Small intestine (tissue), 7 donors: ENCODE measurements around the gene HLA-DPA1. TPM values are rescaled to one million over a fixed set of nuclear protein-coding genes. Genes with fewer than 3 reads are reported as not detected.

Experiments
- DNase-seq, 2 donors: peaks; one replicate each; pipeline versions ENCODE4 v3.0.0 to v3.0.0-alpha.2; 2013
- FAIRE-seq: peaks from 2 replicates; lab custom pipeline; 2012; peaks lifted over from hg19 to GRCh38; lab: Jason Lieb, UNC
- H3K27ac ChIP-seq, 3 donors: one replicate each; pipeline ENCODE4 v1.5.1; 2013; ENCODE audit warnings: low read length in 2 of 3, mild to moderate bottlenecking in 2 of 3, control low read depth in 1 of 3, inconsistent platforms in 1 of 3, low read depth in 1 of 3, moderate library complexity in 1 of 3
- H3K27me3 ChIP-seq, 3 donors: one replicate each; pipeline ENCODE4 v1.6.1; 2013; ENCODE audit warnings: low read length in 3 of 3, inconsistent platforms in 1 of 3; ENCODE audit not compliant: control insufficient read depth in 3 of 3, insufficient read depth in 3 of 3
- H3K36me3 ChIP-seq, 3 donors: one replicate each; pipeline ENCODE4 v1.6.1; 2013; ENCODE audit warnings: low read length in 3 of 3, inconsistent platforms in 1 of 3, low read depth in 1 of 3, mild to moderate bottlenecking in 1 of 3, moderate library complexity in 1 of 3; ENCODE audit not compliant: control insufficient read depth in 3 of 3, insufficient read depth in 2 of 3
- H3K4me1 ChIP-seq, 3 donors: one replicate each; pipeline ENCODE4 v1.6.1; 2013; ENCODE audit warnings: low read length in 2 of 3, inconsistent platforms in 1 of 3, low read depth in 1 of 3, mild to moderate bottlenecking in 1 of 3, moderate library complexity in 1 of 3; ENCODE audit not compliant: control insufficient read depth in 3 of 3, insufficient read depth in 2 of 3
- H3K4me3 ChIP-seq, 3 donors: one replicate each; pipeline ENCODE4 v1.5.1; 2013; ENCODE audit warnings: low read length in 3 of 3, control low read depth in 1 of 3, inconsistent platforms in 1 of 3, low read depth in 1 of 3, mild to moderate bottlenecking in 1 of 3, moderate library complexity in 1 of 3
- H3K9me3 ChIP-seq, 2 donors: one replicate each; pipeline ENCODE4 v1.6.1; 2013; ENCODE audit warnings: low read depth in 1 of 2, low read length in 1 of 2; ENCODE audit not compliant: control insufficient read depth in 2 of 2, insufficient read depth in 1 of 2
- WGBS, 3 donors: extraction: QIAGEN DNeasy Blood & Tissue Kit; methylation state at CpG; one replicate each; pipeline ENCODE4 v1.1.7; 2013; 5-methylcytosine and 5-hydroxymethylcytosine counted together
- polyA plus RNA-seq, 4 donors: library from polyadenylated mRNA; stranded (reverse) in 3 of 4; unstranded in 1 of 4; fragments of 200-250 nt in 3 of 4; fragments of 120-200 nt in 1 of 4; gene quantifications; one replicate each; pipeline versions ENCODE4 v1.2.1 to v1.2.3, GENCODE V29; 2013
- donor health status: healthy with polysubstance abuse.
- donor health status: control.
- donor health status: control.
- donor health status: Bipolar disorder and iron deficiency.
- donor health status: healthy.

The HLA-DPA1 gene
- polyA plus RNA-seq, 4 donors: 9.4 to 179 (median 59.4) TPM

DNA sequence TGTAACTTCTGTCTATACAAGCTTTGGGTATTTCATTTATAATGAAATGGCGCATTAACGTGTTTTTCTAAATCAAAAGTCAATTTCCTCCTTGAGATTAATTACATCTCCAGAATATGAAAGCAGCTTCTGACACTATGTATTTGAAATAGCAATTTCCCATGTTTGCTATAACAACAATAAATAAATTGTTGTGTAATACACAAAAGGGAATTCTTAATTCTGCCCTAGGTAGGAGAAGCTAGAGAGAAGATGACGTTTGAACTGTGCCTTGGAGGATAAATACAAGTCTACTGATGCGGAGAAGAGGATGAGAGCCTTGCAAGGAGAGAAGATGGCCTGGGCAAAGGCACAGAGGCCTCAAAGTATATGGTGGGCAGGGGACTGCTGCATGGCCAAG is 56.4 kb downstream of the HLA-DPA1 start:
- Histone ChIP-seq H3K4me3 (no peak overlapping the region), H3K4me1 (no peaks in the 10 kb centered on the region), H3K27me3 (peaks cover 0 to 18% (median 0%) of the 10 kb centered on the region in 3 donors), H3K9me3 (no peaks in the 10 kb centered on the region), H3K27ac (no peak overlapping the region), H3K36me3 (no peaks in the 10 kb centered on the region)
- FAIRE-seq: no peak
- WGBS, 3 donors: 68 to 72% (median 71%) methylated on average over 4 of the region's 4 CpGs
- no peak for DNase-seq

- Histone ChIP-seq H3K4me1 (no peaks in the 10 kb centered on the region), H3K36me3 (no peaks in the 10 kb centered on the region), H3K27ac (no peak overlapping the region), H3K9me3 (no peaks in the 10 kb centered on the region), H3K4me3 (no peak overlapping the region), H3K27me3 (peaks cover 0 to 24% (median 0%) of the 10 kb centered on the region in 3 donors)
- FAIRE-seq: no peak
- no peak for DNase-seq
- WGBS, 3 donors: 78 to 79% (median 78%) methylated on average over 11 of the region's 11 CpGs
These were observed 57.7 kb downstream of the HLA-DPA1 start for GRCh38 chr6:33015798-33016197.

- 21 to 30% (median 28%) methylated on average over 6 of the region's 6 CpGs for WGBS, 3 donors
- Histone ChIP-seq H3K36me3 (no peaks in the 10 kb centered on the region), H3K4me3 (no peak overlapping the region), H3K4me1 (no peaks in the 10 kb centered on the region), H3K27ac (no peak overlapping the region), H3K27me3 (peaks cover 0 to 32% (median 0%) of the 10 kb centered on the region in 3 donors), H3K9me3 (no peaks in the 10 kb centered on the region)
- DNase-seq: peak; percentile 82 to 83
- FAIRE-seq: no peak
These were observed 58.4 kb downstream of the HLA-DPA1 start for GRCh38 chr6:33014841-33015634.

Other genes starting within 250 kb of the HLA-DPA1 start
- gene TAP2, start 234.9 kb downstream of the HLA-DPA1 start, polyA plus RNA-seq: 10 to 100 TPM; 12.9 to 51.5 (median 20.8) TPM
- gene PSMB8, start 229.6 kb downstream of the HLA-DPA1 start, polyA plus RNA-seq: 100 to 1,000 TPM in 3 of 4 donors, 10 to 100 TPM in 1; 48.0 to 329 (median 293) TPM
- gene TAP1, start 219.9 kb downstream of the HLA-DPA1 start, polyA plus RNA-seq: 100 to 1,000 TPM in 2 of 4 donors, 10 to 100 TPM in 2; 20.2 to 157 (median 92.1) TPM
- 100 to 1,000 TPM in 3 of 4 donors, 10 to 100 TPM in 1; 21.4 to 224 (median 211) TPM for gene PSMB9, start 219.5 kb downstream of the HLA-DPA1 start, polyA plus RNA-seq
- gene HLA-DMB, start 132.6 kb downstream of the HLA-DPA1 start, polyA plus RNA-seq: 10 to 100 TPM; 22.8 to 60.5 (median 29.8) TPM
- gene HLA-DMA, start 120.6 kb downstream of the HLA-DPA1 start, polyA plus RNA-seq: 100 to 1,000 TPM in 1 of 4 donors, 10 to 100 TPM in 3; 24.5 to 111 (median 68.5) TPM
- gene BRD2, start 105.1 kb downstream of the HLA-DPA1 start, polyA plus RNA-seq: 100 to 1,000 TPM in 1 of 4 donors, 10 to 100 TPM in 3; 76.2 to 201 (median 90.6) TPM
- 1 to 10 TPM in 2 of 4 donors, under 1 TPM in 2; 0.22 to 7.2 (median 3.3) TPM for gene HLA-DOA, start 64.1 kb downstream of the HLA-DPA1 start, polyA plus RNA-seq
- gene HLA-DPB1, start 2.3 kb upstream of the HLA-DPA1 start, polyA plus RNA-seq: 100 to 1,000 TPM in 1 of 4 donors, 10 to 100 TPM in 3; 14.3 to 150 (median 74.4) TPM
- gene COL11A2, start 118.8 kb upstream of the HLA-DPA1 start, polyA plus RNA-seq: 1 to 10 TPM in 1 of 4 donors, under 1 TPM in 3; 0.27 to 7.5 (median 0.62) TPM
- gene RXRB, start 127.0 kb upstream of the HLA-DPA1 start, polyA plus RNA-seq: 10 to 100 TPM; 26.3 to 43.2 (median 30.8) TPM
- 100 to 1,000 TPM in 2 of 4 donors, 10 to 100 TPM in 2; 38.9 to 162 (median 79.1) TPM for gene SLC39A7, start 127.2 kb upstream of the HLA-DPA1 start, polyA plus RNA-seq
- 10 to 100 TPM; 30.9 to 46.1 (median 33.0) TPM for gene HSD17B8, start 131.0 kb upstream of the HLA-DPA1 start, polyA plus RNA-seq
- 10 to 100 TPM; 30.4 to 46.7 (median 41.8) TPM for gene RING1, start 134.9 kb upstream of the HLA-DPA1 start, polyA plus RNA-seq
- gene VPS52, start 198.2 kb upstream of the HLA-DPA1 start, polyA plus RNA-seq: 10 to 100 TPM; 23.8 to 60.3 (median 48.0) TPM
- 1,000 to 10,000 TPM; 2,947 to 6,778 (median 4,959) TPM for gene RPS18, start 198.4 kb upstream of the HLA-DPA1 start, polyA plus RNA-seq
- gene B3GALT4, start 203.5 kb upstream of the HLA-DPA1 start, polyA plus RNA-seq: 10 to 100 TPM in 3 of 4 donors, 1 to 10 TPM in 1; 6.9 to 15.4 (median 12.7) TPM
- 10 to 100 TPM; 39.4 to 60.5 (median 43.5) TPM for gene WDR46, start 215.6 kb upstream of the HLA-DPA1 start, polyA plus RNA-seq
- gene PFDN6, start 216.0 kb upstream of the HLA-DPA1 start, polyA plus RNA-seq: 100 to 1,000 TPM in 3 of 4 donors, 10 to 100 TPM in 1; 83.9 to 183 (median 147) TPM
- gene RGL2, start 225.3 kb upstream of the HLA-DPA1 start, polyA plus RNA-seq: 10 to 100 TPM; 13.2 to 69.8 (median 25.2) TPM
- 10 to 100 TPM; 33.8 to 85.2 (median 55.6) TPM for gene TAPBP, start 240.4 kb upstream of the HLA-DPA1 start, polyA plus RNA-seq
- gene ZBTB22, start 244.1 kb upstream of the HLA-DPA1 start, polyA plus RNA-seq: 10 to 100 TPM; 10.7 to 17.2 (median 13.8) TPM
- gene DAXX, start 249.3 kb upstream of the HLA-DPA1 start, polyA plus RNA-seq: 10 to 100 TPM; 19.5 to 34.7 (median 28.4) TPM